Testis (tissue), 3 donors: ENCODE measurements around the gene METTL3. TPM values are rescaled to one million over a fixed set of nuclear protein-coding genes. Genes with fewer than 3 reads are reported as not detected.

Experiments
- DNase-seq: peaks from one replicate; pipeline ENCODE4 v3.0.0-alpha.2; 2019
- H3K27ac ChIP-seq, 2 donors: fragments of 200-600 bp; sonication (generic); one replicate each; pipeline ENCODE4 v1.5.1; 2019
- H3K27me3 ChIP-seq: fragments of 200-600 bp; sonication (generic); one replicate; pipeline ENCODE4 v1.5.1; 2019
- H3K36me3 ChIP-seq: fragments of 200-600 bp; sonication (generic); one replicate; pipeline ENCODE4 v1.5.1; 2017; ENCODE audit warnings: low read depth; ENCODE audit errors: missing control alignments
- H3K4me1 ChIP-seq: fragments of 200-600 bp; sonication (generic); one replicate; pipeline ENCODE4 v1.5.1; 2019
- H3K4me3 ChIP-seq, 2 donors: fragments of 200-600 bp; sonication (generic); one replicate each; pipeline ENCODE4 v1.5.1; 2017 to 2019
- H3K9me3 ChIP-seq: fragments of 200-600 bp; sonication (generic); one replicate; pipeline ENCODE4 v1.5.1; 2017
- POLR2A ChIP-seq: fragments of 450-650 bp; IDR thresholded peaks from one replicate; pipeline ENCODE4 v1.6.1; 2017; ENCODE audit warnings: antibody characterized with exemption, mild to moderate bottlenecking, moderate library complexity
- WGBS, 2 donors: methylation state at CpG; one replicate each; pipeline ENCODE4 v1.1.5; 2018; 5-methylcytosine and 5-hydroxymethylcytosine counted together
- intact Hi-C: fragments of 100-400 bp; cut with DNase I; formaldehyde crosslinking; loops from one replicate; pipeline ENCODE4 v1.15.1; 2023; ENCODE audit warnings: low total_unique reads
- polyA plus RNA-seq: library from polyadenylated mRNA; stranded (reverse); fragments of 350-450 nt; fragmentation: Illumina TruSeq; extraction: RNeasy Lipid Tissue Mini Kit (QIAGEN cat#74804); gene quantifications from one replicate; pipeline ENCODE4 v1.2.3, GENCODE V29; 2014; ENCODE audit warnings: low read depth, low replicate concordance; ENCODE audit not compliant: insufficient read depth
- total RNA-seq, 2 donors: library from RNA; depleted of rRNA; stranded (reverse); fragments of >200 nt; gene quantifications; one replicate each; pipeline ENCODE4 v1.2.3, GENCODE V29; 2016
- TF ChIP-seq, protein P1 (sequence below), 3 experiments: fragments of 450-650 bp in 2 of 3; fragments of 200-600 bp in 1 of 3; sonication (generic) in 1 of 3; IDR thresholded peaks; one replicate each; pipeline ENCODE4 v1.5.1; 2016 to 2019; ENCODE audit warnings: antibody characterized with exemption in 3 of 3, mild to moderate bottlenecking in 2 of 3, moderate library complexity in 1 of 3

Gene METTL3
- total and polyA plus RNA-seq, 3 donors from 2014 or later: 65.7 to 81.1 (median 66.3) TPM

DNA sequence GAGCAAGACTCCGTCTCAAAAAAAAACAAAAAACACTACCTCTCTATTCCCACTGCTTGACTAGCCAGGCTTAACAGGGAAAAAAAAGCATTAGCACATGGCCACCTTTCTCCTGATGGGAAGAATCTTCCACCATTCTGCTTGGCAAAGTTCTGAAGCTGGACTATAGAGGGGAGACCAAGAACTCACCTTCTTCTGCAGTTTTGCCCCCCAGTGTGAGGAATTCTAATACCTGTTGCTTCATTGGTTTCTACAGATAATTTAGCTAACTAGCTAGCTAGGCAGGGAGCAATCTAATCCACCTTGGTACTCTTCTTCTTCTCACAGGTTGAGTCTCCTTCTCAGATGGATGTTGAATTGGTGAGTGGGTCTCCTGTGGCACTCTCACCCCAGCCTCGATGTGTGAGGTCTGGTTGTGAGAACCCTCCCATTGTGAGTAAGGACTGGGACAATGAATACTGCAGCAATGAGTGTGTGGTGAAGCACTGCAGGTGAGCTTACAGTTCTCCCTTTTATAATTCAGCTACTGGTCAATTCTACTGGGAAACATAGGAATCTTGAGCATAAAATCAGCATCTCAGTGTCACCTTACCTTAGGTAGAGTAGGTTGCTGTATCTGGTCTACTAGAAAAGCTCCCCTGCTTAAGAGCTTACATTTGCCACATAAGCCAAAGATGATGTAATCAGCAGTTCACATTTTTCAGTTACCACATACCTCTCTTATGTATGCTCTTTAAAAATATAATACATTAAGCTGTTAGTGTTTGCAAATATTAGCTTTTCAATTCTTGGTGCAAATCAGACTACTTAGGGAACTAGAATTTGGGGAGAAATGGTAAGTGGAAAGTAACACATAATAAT, 16.0 kb downstream of the METTL3 start:
- 72 to 92% methylated on average over 2 of the region's 2 CpGs for WGBS, 2 donors
- intact Hi-C loops: no loop called here
- TF ChIP-seq, protein P1, sequence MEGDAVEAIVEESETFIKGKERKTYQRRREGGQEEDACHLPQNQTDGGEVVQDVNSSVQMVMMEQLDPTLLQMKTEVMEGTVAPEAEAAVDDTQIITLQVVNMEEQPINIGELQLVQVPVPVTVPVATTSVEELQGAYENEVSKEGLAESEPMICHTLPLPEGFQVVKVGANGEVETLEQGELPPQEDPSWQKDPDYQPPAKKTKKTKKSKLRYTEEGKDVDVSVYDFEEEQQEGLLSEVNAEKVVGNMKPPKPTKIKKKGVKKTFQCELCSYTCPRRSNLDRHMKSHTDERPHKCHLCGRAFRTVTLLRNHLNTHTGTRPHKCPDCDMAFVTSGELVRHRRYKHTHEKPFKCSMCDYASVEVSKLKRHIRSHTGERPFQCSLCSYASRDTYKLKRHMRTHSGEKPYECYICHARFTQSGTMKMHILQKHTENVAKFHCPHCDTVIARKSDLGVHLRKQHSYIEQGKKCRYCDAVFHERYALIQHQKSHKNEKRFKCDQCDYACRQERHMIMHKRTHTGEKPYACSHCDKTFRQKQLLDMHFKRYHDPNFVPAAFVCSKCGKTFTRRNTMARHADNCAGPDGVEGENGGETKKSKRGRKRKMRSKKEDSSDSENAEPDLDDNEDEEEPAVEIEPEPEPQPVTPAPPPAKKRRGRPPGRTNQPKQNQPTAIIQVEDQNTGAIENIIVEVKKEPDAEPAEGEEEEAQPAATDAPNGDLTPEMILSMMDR (IDR thresholded peaks at IDR 0.05): no peak
- TF ChIP-seq POLR2A: no peak

DNA sequence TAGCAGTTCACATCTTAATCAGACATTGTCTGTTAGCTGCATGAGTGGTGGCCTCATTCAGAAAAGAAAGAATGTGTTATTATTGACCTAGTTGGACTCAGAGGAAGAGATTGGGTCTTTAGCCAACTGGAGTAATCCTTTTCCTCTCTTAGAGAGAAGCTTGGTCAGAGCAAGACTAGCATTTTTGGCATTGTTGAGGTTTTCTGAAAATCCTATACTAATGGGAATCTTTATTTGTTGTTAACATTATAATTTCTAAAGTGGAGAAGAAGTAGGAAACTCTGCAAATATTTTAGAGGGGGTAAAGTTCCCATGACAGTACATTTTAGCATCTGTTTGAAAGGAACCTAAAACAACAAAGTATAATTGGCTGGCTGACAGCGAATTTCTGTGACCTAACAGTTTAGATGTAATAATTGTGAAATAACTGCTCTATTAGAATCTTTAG, 24.5 kb downstream of the METTL3 start:
- H3K27ac ChIP-seq: no peak overlapping the region
- H3K4me3 ChIP-seq: no peak overlapping the region
- no peaks in the 10 kb centered on the region for H3K9me3 ChIP-seq
- no peak for DNase-seq
- no peaks in the 10 kb centered on the region for H3K4me1 ChIP-seq
- WGBS, 2 donors: 86 to 93% methylated on average over 1 of the region's 1 CpG
- H3K36me3 ChIP-seq: no peaks in the 10 kb centered on the region
- TF ChIP-seq POLR2A: no peak
- TF ChIP-seq, protein P1 (IDR thresholded peaks at IDR 0.05): no peak
- no peaks in the 10 kb centered on the region for H3K27me3 ChIP-seq
- intact Hi-C loops: no loop called here

More for the DNA sequence above, 16.0 kb downstream of the METTL3 start:
- Histone ChIP-seq H3K27me3 (no peaks in the 10 kb centered on the region), H3K36me3 (no peaks in the 10 kb centered on the region), H3K4me3 (no peak overlapping the region), H3K27ac (no peak overlapping the region), H3K4me1 (no peaks in the 10 kb centered on the region), H3K9me3 (no peaks in the 10 kb centered on the region)
- no peak for DNase-seq

DNA sequence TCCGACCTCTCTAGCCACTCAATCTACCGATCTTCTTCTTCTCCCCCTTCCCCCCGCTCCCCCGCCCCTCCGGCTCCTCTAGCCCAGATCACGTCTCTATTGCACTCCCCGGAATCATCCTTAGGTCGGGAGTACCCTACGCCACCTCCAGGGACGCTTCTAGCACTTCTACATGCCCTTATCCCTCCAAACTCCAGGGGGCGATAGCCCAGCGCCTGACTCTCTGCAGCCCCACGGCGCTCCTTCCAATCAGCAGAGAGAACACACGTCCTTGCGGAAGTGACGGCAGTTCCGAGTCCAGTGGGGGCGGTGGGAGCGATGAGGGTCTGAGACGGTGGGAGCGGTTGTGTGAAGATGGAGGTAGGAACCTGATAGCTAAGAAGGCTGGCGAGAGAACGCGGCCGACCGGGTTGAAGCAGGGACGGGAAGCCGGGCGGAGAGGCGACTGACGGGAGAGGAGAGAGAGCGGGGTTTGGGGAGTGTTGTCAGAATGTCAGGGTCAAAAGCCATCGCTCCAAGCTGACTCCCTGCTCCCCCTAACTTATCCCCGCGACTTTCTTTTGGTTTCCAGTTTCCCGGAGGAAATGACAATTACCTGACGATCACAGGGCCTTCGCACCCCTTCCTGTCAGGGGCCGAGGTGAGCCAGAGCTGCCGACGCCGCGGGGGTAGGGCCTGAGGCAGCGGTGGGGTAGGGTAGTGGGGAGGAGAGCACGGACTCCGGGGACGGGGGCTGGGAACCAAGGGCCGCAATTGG, 34.0 kb downstream of the METTL3 start, which contains the start of the genes RAB2B and TOX4:
RAB2B (minus strand) TSS at position 35 of the 757 bp plus-strand sequence. CDS start 87 bp downstream, outside the sequence.
TOX4 (plus strand) TSS at position 271 of the 757 bp plus-strand sequence; CDS start at position 355, 84 bp downstream.
- Histone ChIP-seq H3K4me1 (peaks cover 16% of the 10 kb centered on the region), H3K4me3 (peak within 1 kb of the TSS; percentile 80 to 89), H3K27me3 (no peaks in the 10 kb centered on the region), H3K9me3 (no peaks in the 10 kb centered on the region), H3K27ac (peak within 1 kb of the TSS; percentile 91), H3K36me3 (no peaks in the 10 kb centered on the region)
- DNase-seq: peak; percentile 99
- intact Hi-C loops: no loop called here
- TF ChIP-seq, protein P1 (IDR thresholded peaks at IDR 0.05): peak; percentile 96 to 99 (median 98)
- no peak for TF ChIP-seq POLR2A
- WGBS, 2 donors: 0% methylated on average over 47 to 49 of the region's 49 CpGs

DNA sequence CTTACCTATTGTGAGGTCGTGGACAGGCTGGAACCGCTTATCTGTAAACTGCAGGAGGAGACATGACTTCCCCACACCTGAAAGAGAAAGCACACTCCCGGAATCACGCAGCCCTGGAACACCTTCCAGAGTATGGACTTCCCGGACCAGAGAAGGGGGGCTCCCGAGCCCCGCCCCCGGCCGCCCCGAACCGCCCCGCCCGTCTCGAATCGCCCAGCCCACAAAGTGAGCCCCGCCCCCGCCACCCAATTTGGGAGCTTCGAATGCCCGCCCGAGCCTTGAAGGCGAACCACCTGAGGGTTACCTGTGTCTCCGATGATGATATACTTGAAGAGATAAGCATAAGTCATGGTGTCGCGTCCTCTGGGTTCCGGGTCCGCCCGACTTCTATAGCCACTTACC, 34.6 kb downstream of the METTL3 start:
- Histone ChIP-seq H3K4me1 (peaks cover 16% of the 10 kb centered on the region), H3K27me3 (no peaks in the 10 kb centered on the region), H3K27ac (peak overlapping the region; percentile 90 to 91), H3K9me3 (no peaks in the 10 kb centered on the region), H3K4me3 (peak overlapping the region; percentile 80 to 89), H3K36me3 (no peaks in the 10 kb centered on the region)
- WGBS, 2 donors: 0 to 1% methylated on average over 11 to 24 of the region's 27 CpGs
- no peak for DNase-seq
- intact Hi-C loops: no loop called here
- TF ChIP-seq, protein P1 (IDR thresholded peaks at IDR 0.05): no peak
- no peak for TF ChIP-seq POLR2A
